ENCODE results near the gene PMEPA1. TPM values are rescaled to one million over a fixed set of nuclear protein-coding genes. Genes with fewer than 3 reads are reported as not detected.

The PMEPA1 gene
- total and polyA plus RNA-seq, 10 of the 15 experiments (the other 5 are each of a cell fraction or from before 2014, with no cell fraction given): 0.02 to 0.10 (median 0.04) TPM; not detected in 3

DNA sequence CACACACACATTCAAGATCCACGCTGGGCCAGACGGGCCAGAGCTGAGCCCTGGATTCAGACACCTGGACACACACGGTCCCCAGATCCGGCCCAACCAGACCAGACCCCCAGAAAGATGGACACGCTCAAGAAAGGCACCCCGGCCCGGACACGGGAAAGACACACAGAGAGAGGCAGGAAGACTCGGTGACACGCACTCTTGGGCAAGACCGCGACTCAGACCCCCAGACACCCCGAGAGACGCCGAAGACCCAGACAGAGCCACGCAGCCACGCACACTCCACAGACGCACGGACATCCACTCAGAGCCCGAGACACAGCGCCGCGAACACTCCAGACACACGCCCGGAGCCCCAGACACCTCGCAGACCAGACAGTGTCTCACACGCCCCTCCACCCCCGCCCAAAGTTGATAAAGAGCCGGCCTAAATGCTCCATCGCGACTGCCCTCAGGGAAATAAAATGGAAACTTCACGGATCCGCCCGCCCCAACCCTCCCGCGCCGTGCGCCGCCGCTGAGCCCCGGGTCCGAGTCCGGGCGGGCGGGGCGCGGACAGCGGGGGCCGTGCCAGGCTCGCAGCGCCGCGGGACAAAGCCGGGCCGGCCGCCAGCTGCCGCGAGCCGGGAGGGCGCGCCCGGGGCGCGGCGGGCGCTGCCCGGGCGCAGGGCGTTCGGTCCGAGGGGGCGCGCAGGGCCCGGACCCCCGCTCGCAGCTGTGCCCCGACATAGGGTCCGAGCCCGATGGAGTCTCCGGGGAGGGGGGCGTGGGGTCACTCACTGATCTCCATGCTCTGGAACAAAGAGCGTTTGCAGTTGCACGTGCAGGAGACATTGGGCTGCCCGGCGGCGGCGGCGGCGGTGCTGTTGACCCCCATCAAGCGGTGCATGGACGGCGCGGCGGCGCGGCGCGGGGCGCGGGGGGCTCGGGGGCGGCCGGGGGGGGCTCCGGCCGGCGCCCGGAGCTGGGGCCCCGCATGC is 831 bp downstream of the PMEPA1 start:
- Histone ChIP-seq H4K20me1 (ENCODE audit: control insufficient read depth, insufficient read depth) (no peaks in the 10 kb centered on the region), H3K4me1 (ENCODE audit: control insufficient read depth, insufficient read depth, low read length) (no peaks in the 10 kb centered on the region), H3K9ac (ENCODE audit: control insufficient read depth, insufficient read depth, low read length) (no peak overlapping the region), H3K27ac (ENCODE audit: control insufficient read depth, insufficient read depth) (no peak overlapping the region), H3K4me3 (peak overlapping the region; percentile 16; the same call in 1 of the 2 replicates), H2AFZ (ENCODE audit: control insufficient read depth, low read depth, low read length) (no peak overlapping the region), H3K79me2 (ENCODE audit: control insufficient read depth, insufficient read depth, low read length) (no peaks in the 10 kb centered on the region), H3K9me3 (replicated peaks; ENCODE audit: control insufficient read depth, insufficient read depth, low read length) (no peaks in the 10 kb centered on the region), H3K36me3 (ENCODE audit: control insufficient read depth in 2 of 2, insufficient read depth in 2 of 2, low read length in 1 of 2) (no peaks in the 10 kb centered on the region), H3K27me3 (replicated peaks in 1 of 2; ENCODE audit: control insufficient read depth in 2 of 2, insufficient read depth in 2 of 2, low read length in 1 of 2) (peaks cover 7 to 11% of the 10 kb centered on the region in 2 experiments), H3K4me2 (ENCODE audit: control insufficient read depth, insufficient read depth) (peak overlapping the region; percentile 27; the same call in 1 of the 2 replicates)
- in situ Hi-C loops (cut with MboI) (no loop called here), intact Hi-C loops (cut with micrococcal nuclease; ENCODE audit: unreplicated experiment) (no loop called here)
- BruUV-seq (replicated peaks): TSS peak; percentile 62
- WGBS (ENCODE audit: insufficient coverage, insufficient replicate concordance, low lambda C conversion rate, missing lambda C conversion rate): 12% methylated on average over 66 of the region's 108 CpGs
- no peak for FAIRE-seq
- ChIA-PET CTCF (interaction anchor here (1.0 kb wide), 1 partner anchor 33 kb away, joined by 3 read pairs; no protein-coding TSS in a partner anchor), SMC1A (ENCODE audit: uncharacterized antibody, unreplicated experiment) (no interaction called here), POLR2A (no interaction called here), RAD21 (ENCODE audit: unreplicated experiment) (interaction anchor here (0.9 kb wide), 1 partner anchor 405 kb away, joined by 3 read pairs; no protein-coding TSS in a partner anchor)
- no peak for TF ChIP-seq KAT2A (conservative IDR thresholded peaks at IDR 0.05; ENCODE audit: control insufficient read depth, low read depth, low read length)
- no peak for TF ChIP-seq CHD2 (IDR thresholded peaks at IDR 0.05; ENCODE audit: borderline replicate concordance, low read depth, low read length)
- peak in 1 of 2 experiments; percentile 59; a peak in 2 of 4 replicates for TF ChIP-seq BHLHE40 (IDR thresholded peaks at IDR 0.05; ENCODE audit: borderline replicate concordance in 1 of 2, low read depth in 2 of 2, low read length in 1 of 2)
- no peak for DNase-seq (ENCODE audit: low read depth, low spot score)
- no peak for ATAC-seq
